GM12873 (cell line): Measurements from ENCODE around the gene PRIMA1.

ENCODE experiments used
- CTCF ChIP-seq: IDR thresholded peaks from 2 replicates; pipeline ENCODE4 v1.5.1; 2012; ENCODE audit warnings: low read depth, mild to moderate bottlenecking, moderate library complexity, low read length, control low read depth; ENCODE audit not compliant: insufficient read depth; ENCODE audit errors: missing control alignments

Gene PRIMA1

GRCh38 chr14:93734086-93734822 is 54.0 kb downstream of the PRIMA1 start:
- TF ChIP-seq CTCF: no peak

- no peak for TF ChIP-seq CTCF
These were observed 54.7 kb downstream of the PRIMA1 start for GRCh38 chr14:93733631-93734030.

- no peak for TF ChIP-seq CTCF
These were observed 55.1 kb downstream of the PRIMA1 start for GRCh38 chr14:93733231-93733630.

GRCh38 chr14:93732524-93732923 is 55.8 kb downstream of the PRIMA1 start:
- TF ChIP-seq CTCF: no peak

GRCh38 chr14:93731753-93732152 is 56.5 kb downstream of the PRIMA1 start:
- TF ChIP-seq CTCF: no peak

- TF ChIP-seq CTCF: no peak
These were observed 58.3 kb downstream of the PRIMA1 start for GRCh38 chr14:93729993-93730392.

GRCh38 chr14:93728651-93729016 is 59.7 kb downstream of the PRIMA1 start:
- TF ChIP-seq CTCF: no peak
